DND-41 (cell line): ENCODE data around the gene CPED1.

Source experiments
- CTCF ChIP-seq: IDR thresholded peaks from 2 replicates; pipeline ENCODE4 v1.5.1; 2012; ENCODE audit warnings: borderline replicate concordance, low read length, moderate library complexity, mild to moderate bottlenecking; ENCODE audit not compliant: poor library complexity, severe bottlenecking; ENCODE audit errors: extremely low read depth
- EZH2 ChIP-seq: IDR thresholded peaks from 3 replicates; pipeline ENCODE4 v1.6.1; 2012; ENCODE audit warnings: borderline replicate concordance, low read depth, mild to moderate bottlenecking, moderate library complexity, low read length, inconsistent platforms; ENCODE audit not compliant: severe bottlenecking

- TF ChIP-seq CTCF, result no peak
- no peak for TF ChIP-seq EZH2
These were observed 298.5 kb downstream of the CPED1 start for GRCh38 chr7:121286742-121287734.
